HepG2 (cell line): ENCODE measurements around the gene WDR48. TPM values are rescaled to one million over a fixed set of nuclear protein-coding genes. Genes with fewer than 3 reads are reported as not detected.

Source experiments
- ATAC-seq: fragments of 200-7000 bp; cut with Tn5 transposase; 3 replicates; pipeline ENCODE4 v1.9.1; 2020; ENCODE audit warnings: mild to moderate bottlenecking, moderate library complexity
- BruUV-seq: library from RNA; stranded (reverse); fragments of 400-500 nt; replicated peaks from 2 replicates; lab custom pipeline; 2021; lab: Mats Ljungman, UMichigan
- CTCF ChIA-PET: fragments of 300-600 bp; formaldehyde crosslinking; extraction: SDS; loops from one replicate; lab custom pipeline; 2021; ENCODE audit warnings: low total read pairs, inconsistent platforms, low intra/inter-chr PET ratio; lab: Yijun Ruan, JAX
- POLR2A ChIA-PET: fragments of 350-600 bp; sonication (Branson Sonifier 250); formaldehyde crosslinking; loops from one replicate; lab custom pipeline; 2020; ENCODE audit warnings: antibody characterized with exemption, inconsistent platforms; lab: Yijun Ruan, JAX
- DNase-seq: peaks from one replicate; pipeline ENCODE4 v3.0.0-alpha.2; 2015; ENCODE audit warnings: low spot score
- FAIRE-seq: peaks from 3 replicates; lab custom pipeline; 2011; peaks lifted over from hg19 to GRCh38; lab: Jason Lieb, UNC
- H2AFZ ChIP-seq: one replicate; pipeline ENCODE4 v1.6.1; 2011; ENCODE audit warnings: low read length, inconsistent platforms
- H3K27ac ChIP-seq: fragments of 300-600 bp; 3 replicates; pipeline ENCODE4 v1.8.0; 2011; ENCODE audit warnings: mixed run types, mild to moderate bottlenecking, mixed read lengths, low read length, inconsistent platforms; ENCODE audit not compliant: insufficient read depth; ENCODE audit errors: extremely low read length
- H3K27me3 ChIP-seq, 2 experiments: fragments of 200-600 bp in 1 of 2; 2 replicates in 1 of 2; 3 replicates in 1 of 2; pipeline versions ENCODE4 v1.6.0 to v1.8.0; 2011; ENCODE audit warnings: low read length in 2 of 2, mild to moderate bottlenecking in 2 of 2, moderate library complexity in 2 of 2, inconsistent platforms in 1 of 2; ENCODE audit not compliant: insufficient read depth in 2 of 2, control insufficient read depth in 1 of 2
- H3K36me3 ChIP-seq, 2 experiments: fragments of 200-600 bp in 1 of 2; replicated peaks in 1 of 2; 2 replicates in 1 of 2; 3 replicates in 1 of 2; pipeline versions ENCODE4 v1.5.1 to v1.8.0; 2011; ENCODE audit warnings: low read length in 2 of 2, inconsistent platforms in 1 of 2; ENCODE audit not compliant: insufficient read depth in 2 of 2, control insufficient read depth in 1 of 2
- H3K4me1 ChIP-seq: 2 replicates; pipeline ENCODE4 v1.5.1; 2012; ENCODE audit warnings: low read length, inconsistent platforms; ENCODE audit not compliant: insufficient read depth
- H3K4me2 ChIP-seq: 2 replicates; pipeline ENCODE4 v1.6.0; 2011; ENCODE audit warnings: low read depth, low read length, inconsistent platforms
- H3K4me3 ChIP-seq, 3 experiments: fragments of 200-600 bp in 1 of 3; sonication (generic), shearing (Covaris generic) in 1 of 3; replicated peaks in 1 of 3; 2 replicates each; pipeline ENCODE4 v1.5.1; 2011 to 2016; ENCODE audit warnings: low read length in 3 of 3, inconsistent platforms in 2 of 3, low read depth in 2 of 3, mild to moderate bottlenecking in 2 of 3, control low read depth in 1 of 3, mixed read lengths in 1 of 3; ENCODE audit not compliant: insufficient read depth in 1 of 3
- H3K79me2 ChIP-seq: one replicate; pipeline ENCODE4 v1.6.1; 2011; ENCODE audit warnings: low read length, inconsistent platforms; ENCODE audit not compliant: insufficient read depth
- H3K9ac ChIP-seq: 2 replicates; pipeline ENCODE4 v1.6.0; 2011; ENCODE audit warnings: mild to moderate bottlenecking, low read depth, low read length, inconsistent platforms; ENCODE audit not compliant: insufficient read depth
- H3K9me3 ChIP-seq: 2 replicates; pipeline ENCODE4 v1.5.1; 2012; ENCODE audit warnings: mild to moderate bottlenecking, low read length
- H4K20me1 ChIP-seq: 2 replicates; pipeline ENCODE4 v1.6.0; 2011; ENCODE audit warnings: inconsistent platforms, mild to moderate bottlenecking, low read length, moderate library complexity; ENCODE audit not compliant: insufficient read depth
- ETV5 ChIP-seq: IDR thresholded peaks from 2 replicates; pipeline ENCODE4 v1.6.1; 2018; ENCODE audit warnings: missing biosample characterization, missing genetic modification reagents, inconsistent platforms, borderline replicate concordance
- KMT2B ChIP-seq: IDR thresholded peaks from 2 replicates; pipeline ENCODE4 v1.6.1; 2016; ENCODE audit warnings: missing genetic modification reagents, missing compliant biosample characterization
- SALL1 ChIP-seq: sonication (generic); formaldehyde crosslinking; IDR thresholded peaks from 2 replicates; pipeline ENCODE4 v1.8.0; 2022; ENCODE audit warnings: mild to moderate bottlenecking, missing genetic modification reagents
- TMF1 ChIP-seq: sonication (generic); formaldehyde crosslinking; IDR thresholded peaks from 2 replicates; pipeline ENCODE4 v1.8.1; 2022; ENCODE audit warnings: low read depth, missing genetic modification reagents
- YEATS2 ChIP-seq: sonication (generic); formaldehyde crosslinking; IDR thresholded peaks from 2 replicates; pipeline ENCODE4 v1.4.0; 2020; ENCODE audit warnings: missing genetic modification reagents, borderline replicate concordance
- ZFX ChIP-seq: sonication (generic); formaldehyde crosslinking; IDR thresholded peaks from 2 replicates; pipeline ENCODE4 v1.4.0; 2020; ENCODE audit warnings: mild to moderate bottlenecking, low read depth, missing genetic modification reagents, moderate library complexity
- WGBS: methylation state at CpG from one replicate; pipeline ENCODE4 v1.1.6; 2017; ENCODE audit warnings: low lambda C conversion rate; 5-methylcytosine and 5-hydroxymethylcytosine counted together
- in situ Hi-C: cut with HindIII; loops from 2 replicates; pipeline ENCODE4 v1.10.0; 2017; ENCODE audit warnings: low pct_unique_long_range_greater_than_20kb; ENCODE audit not compliant: extremely low pct_ligation_motif_present
- intact Hi-C: fragments of 100-400 bp; cut with micrococcal nuclease; formaldehyde crosslinking; loops from one replicate; pipeline ENCODE4 v1.10.0; 2022; ENCODE audit not compliant: unreplicated experiment
- polyA plus RNA-seq, 8 experiments: library from polyadenylated mRNA; depleted of rRNA in 3 of 8; stranded (reverse) in 7 of 8; unstranded in 1 of 8; fragments of >200 nt; fragmentation: Illumina TruSeq in 4 of 8; extraction: Trizol in 4 of 8; gene quantifications; 2 replicates each; pipeline versions ENCODE4 v1.2.1 to v1.2.3, GENCODE V29; 2011 to 2016; ENCODE audit warnings: low read depth in 4 of 8, missing spikeins in 1 of 8, mixed read lengths in 1 of 8; ENCODE audit not compliant: insufficient read depth in 1 of 8
- total RNA-seq, 5 experiments: library from RNA; depleted of rRNA; stranded (reverse); fragments of >200 nt; fragmentation: Illumina TruSeq; extraction: Trizol; gene quantifications; 2 replicates each; pipeline ENCODE4 v1.2.3, GENCODE V29; 2016; ENCODE audit warnings: low read depth in 1 of 5
- TF ChIP-seq, protein P1 (sequence below): sonication (generic); formaldehyde crosslinking; IDR thresholded peaks from 2 replicates; pipeline ENCODE4 v1.5.0; 2020; ENCODE audit warnings: missing genetic modification reagents
- TF ChIP-seq, protein P2 (sequence below): IDR thresholded peaks from 2 replicates; pipeline ENCODE4 v1.6.1; 2012; ENCODE audit warnings: inconsistent platforms
- TF ChIP-seq, protein P3 (sequence below): sonication (generic); formaldehyde crosslinking; IDR thresholded peaks from 2 replicates; pipeline ENCODE4 v1.4.0; 2020; ENCODE audit warnings: missing genetic modification reagents, mild to moderate bottlenecking, borderline replicate concordance

WDR48 gene
- total and polyA plus RNA-seq, 2 of the 13 experiments (the other 11 are each of a cell fraction or from before 2014, with no cell fraction given) = 29.2 to 31.2 TPM

DNA sequence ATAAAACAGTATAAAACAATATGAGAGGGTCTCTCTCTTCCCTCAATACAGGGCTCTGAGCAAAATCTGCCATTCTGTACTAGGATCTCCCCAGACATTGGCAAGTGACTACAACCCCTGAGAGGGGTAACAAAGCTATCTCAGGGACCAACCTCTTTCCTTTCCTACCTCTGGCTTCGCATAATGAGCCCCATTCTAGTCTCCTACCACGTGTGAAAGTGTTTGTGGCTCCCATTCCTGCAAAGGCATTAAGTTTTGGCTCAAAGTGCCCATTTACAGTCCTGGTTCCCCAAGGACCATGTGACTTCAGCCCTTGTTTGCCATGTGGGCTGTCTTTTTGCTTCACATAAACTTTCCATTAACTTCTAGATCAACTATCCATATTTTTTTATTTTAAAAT lies 46.5 kb upstream of the WDR48 start:
- Histone ChIP-seq H3K27me3 (peaks cover 0 to 7% of the 10 kb centered on the region in 2 experiments; a peak in 2 of 5 replicates), H2AFZ (peak overlapping the region; percentile 64), H3K9ac (peak overlapping the region; percentile 13; the same call in 1 of the 2 replicates), H3K4me1 (peaks cover 9% of the 10 kb centered on the region), H3K27ac (no peak overlapping the region), H3K79me2 (no peaks in the 10 kb centered on the region)
- CTCF ChIA-PET = no interaction called here
- WGBS = 10% methylated on average over 2 of the region's 2 CpGs
- intact Hi-C loops = loop anchor here (10.0 kb wide), 1 partner anchor 270 kb away; no protein-coding TSS in a partner anchor
- no peak for DNase-seq
- TF ChIP-seq, protein P1, sequence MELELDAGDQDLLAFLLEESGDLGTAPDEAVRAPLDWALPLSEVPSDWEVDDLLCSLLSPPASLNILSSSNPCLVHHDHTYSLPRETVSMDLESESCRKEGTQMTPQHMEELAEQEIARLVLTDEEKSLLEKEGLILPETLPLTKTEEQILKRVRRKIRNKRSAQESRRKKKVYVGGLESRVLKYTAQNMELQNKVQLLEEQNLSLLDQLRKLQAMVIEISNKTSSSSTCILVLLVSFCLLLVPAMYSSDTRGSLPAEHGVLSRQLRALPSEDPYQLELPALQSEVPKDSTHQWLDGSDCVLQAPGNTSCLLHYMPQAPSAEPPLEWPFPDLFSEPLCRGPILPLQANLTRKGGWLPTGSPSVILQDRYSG (CRISPR knock-in tag) = no peak
- no peak for TF ChIP-seq KMT2B
- TF ChIP-seq ZFX (CRISPR knock-in tag) = peak; percentile 42
- TF ChIP-seq, protein P2, sequence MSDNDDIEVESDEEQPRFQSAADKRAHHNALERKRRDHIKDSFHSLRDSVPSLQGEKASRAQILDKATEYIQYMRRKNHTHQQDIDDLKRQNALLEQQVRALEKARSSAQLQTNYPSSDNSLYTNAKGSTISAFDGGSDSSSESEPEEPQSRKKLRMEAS = peak; percentile 61; the same call in 1 of the 2 replicates
- TF ChIP-seq ETV5 (CRISPR knock-in tag) = no peak
- TF ChIP-seq TMF1 (CRISPR knock-in tag) = no peak
- TF ChIP-seq SALL1 = no peak
- TF ChIP-seq YEATS2 (CRISPR knock-in tag) = no peak
- TF ChIP-seq, protein P3, sequence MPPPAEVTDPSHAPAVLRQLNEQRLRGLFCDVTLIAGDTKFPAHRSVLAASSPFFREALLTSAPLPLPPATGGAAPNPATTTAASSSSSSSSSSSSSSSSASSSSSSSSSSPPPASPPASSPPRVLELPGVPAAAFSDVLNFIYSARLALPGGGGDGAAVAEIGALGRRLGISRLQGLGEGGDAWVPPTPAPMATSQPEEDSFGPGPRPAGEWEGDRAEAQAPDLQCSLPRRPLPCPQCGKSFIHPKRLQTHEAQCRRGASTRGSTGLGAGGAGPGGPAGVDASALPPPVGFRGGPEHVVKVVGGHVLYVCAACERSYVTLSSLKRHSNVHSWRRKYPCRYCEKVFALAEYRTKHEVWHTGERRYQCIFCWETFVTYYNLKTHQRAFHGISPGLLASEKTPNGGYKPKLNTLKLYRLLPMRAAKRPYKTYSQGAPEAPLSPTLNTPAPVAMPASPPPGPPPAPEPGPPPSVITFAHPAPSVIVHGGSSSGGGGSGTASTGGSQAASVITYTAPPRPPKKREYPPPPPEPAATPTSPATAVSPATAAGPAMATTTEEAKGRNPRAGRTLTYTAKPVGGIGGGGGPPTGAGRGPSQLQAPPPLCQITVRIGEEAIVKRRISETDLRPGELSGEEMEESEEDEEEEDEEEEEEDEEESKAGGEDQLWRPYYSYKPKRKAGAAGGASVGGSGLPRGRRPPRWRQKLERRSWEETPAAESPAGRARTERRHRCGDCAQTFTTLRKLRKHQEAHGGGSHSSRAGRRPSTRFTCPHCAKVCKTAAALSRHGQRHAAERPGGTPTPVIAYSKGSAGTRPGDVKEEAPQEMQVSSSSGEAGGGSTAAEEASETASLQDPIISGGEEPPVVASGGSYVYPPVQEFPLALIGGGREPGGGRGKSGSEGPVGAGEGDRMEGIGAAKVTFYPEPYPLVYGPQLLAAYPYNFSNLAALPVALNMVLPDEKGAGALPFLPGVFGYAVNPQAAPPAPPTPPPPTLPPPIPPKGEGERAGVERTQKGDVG = no peak
- TF ChIP-seq, all 625 proteins: peak for 2
- H3K4me3 ChIP-seq = no peak overlapping the region; a peak in 1 of 6 replicates
- H3K4me2 ChIP-seq = peak overlapping the region; percentile 39; the same call in 1 of the 2 replicates
- H4K20me1 ChIP-seq = no peaks in the 10 kb centered on the region
- BruUV-seq = no TSS peak
- no peaks in the 10 kb centered on the region for H3K9me3 ChIP-seq
- FAIRE-seq (no peak), ATAC-seq (no peak; the same call in 2 of the 3 replicates)
- H3K36me3 ChIP-seq = no peaks in the 10 kb centered on the region
- in situ Hi-C loops = no loop called here
- POLR2A ChIA-PET = no interaction called here
